A549 (cell line): Measurements from ENCODE around the gene MADCAM1. TPM values are rescaled to one million over a fixed set of nuclear protein-coding genes. Genes with fewer than 3 reads are reported as not detected.

Experiments
- ATAC-seq, 2 experiments: fragments of 200-7000 bp in 1 of 2; fragments of >200 bp in 1 of 2; cut with Nextera tagmentation in 1 of 2; cut with Tn5 transposase in 1 of 2; 3 replicates each; pipeline versions ENCODE4 v1.8.0 to v1.9.1; 2018 to 2020; ENCODE audit warnings: mild to moderate bottlenecking in 1 of 2, moderate library complexity in 1 of 2
- CTCF ChIA-PET: fragments of 300-600 bp; sonication (Branson Sonifier 250); formaldehyde crosslinking; extraction: SDS; loops from one replicate; lab custom pipeline; 2021; ENCODE audit warnings: antibody characterized with exemption, inconsistent platforms; lab: Yijun Ruan, JAX
- POLR2A ChIA-PET: fragments of 350-600 bp; formaldehyde crosslinking; extraction: SDS; loops from one replicate; lab custom pipeline; 2021; ENCODE audit warnings: antibody characterized with exemption, inconsistent platforms; lab: Yijun Ruan, JAX
- DNase-seq, 2 experiments: peaks; one replicate each; pipeline versions ENCODE4 v3.0.0 to v3.0.0-alpha.2; 2011 to 2016; ENCODE audit warnings: low read depth in 1 of 2, low spot score in 1 of 2
- FAIRE-seq: peaks from 2 replicates; lab custom pipeline; 2011; peaks lifted over from hg19 to GRCh38; lab: Jason Lieb, UNC
- H3K27ac ChIP-seq, 2 experiments: fragments of >200 bp; sonication (Bioruptor Twin); formaldehyde crosslinking; 3 replicates each; pipeline ENCODE4 v1.5.1; 2016 to 2017
- H3K4me1 ChIP-seq: fragments of >200 bp; sonication (Bioruptor Twin); formaldehyde crosslinking; 3 replicates; pipeline ENCODE4 v1.6.1; 2016
- H3K4me2 ChIP-seq: fragments of >200 bp; sonication (Bioruptor Twin); formaldehyde crosslinking; 3 replicates; pipeline ENCODE4 v1.6.1; 2016
- H3K4me3 ChIP-seq: fragments of >200 bp; sonication (Bioruptor Twin); formaldehyde crosslinking; 3 replicates; pipeline ENCODE4 v1.5.1; 2016
- H3K9me3 ChIP-seq: fragments of >200 bp; sonication (Bioruptor Twin); formaldehyde crosslinking; 3 replicates; pipeline ENCODE4 v1.6.1; 2016
- ATOH8 ChIP-seq: fragments of 250-450 bp; sonication (Bioruptor Pico); IDR thresholded peaks from 2 replicates; pipeline ENCODE4 v1.5.0; 2020; ENCODE audit warnings: low read depth, mild to moderate bottlenecking, moderate library complexity
- BHLHE40 ChIP-seq: IDR thresholded peaks from 2 replicates; pipeline ENCODE4 v1.6.1; 2012; ENCODE audit warnings: low read depth, low read length, inconsistent platforms
- CBX2 ChIP-seq: fragments of 200-600 bp; sonication (generic); IDR thresholded peaks from 2 replicates; pipeline ENCODE4 v1.6.1; 2016; ENCODE audit warnings: low read depth, mild to moderate bottlenecking, borderline replicate concordance
- CEBPB ChIP-seq, 2 experiments: fragments of >200 bp in 1 of 2; sonication (Bioruptor Twin) in 1 of 2; formaldehyde crosslinking in 1 of 2; IDR thresholded peaks; 2 replicates each; pipeline ENCODE4 v1.6.1; 2012 to 2016
- CHD2 ChIP-seq: fragments of 150-350 bp; IDR thresholded peaks from 2 replicates; pipeline ENCODE4 v1.6.1; 2014; ENCODE audit warnings: low read length; ENCODE audit not compliant: partially characterized antibody
- CHD4 ChIP-seq: fragments of 200-600 bp; sonication (generic); IDR thresholded peaks from 2 replicates; pipeline ENCODE4 v1.6.1; 2016; ENCODE audit warnings: antibody characterized with exemption, mild to moderate bottlenecking, borderline replicate concordance
- CTCF ChIP-seq: fragments of >200 bp; sonication (Bioruptor Twin); formaldehyde crosslinking; IDR thresholded peaks from 3 replicates; pipeline ENCODE4 v1.5.1; 2016
- EHMT2 ChIP-seq: fragments of 200-600 bp; sonication (generic); IDR thresholded peaks from 2 replicates; pipeline ENCODE4 v1.6.1; 2016; ENCODE audit warnings: antibody characterized with exemption, low read depth, mild to moderate bottlenecking, moderate library complexity
- EP300 ChIP-seq, 2 experiments: fragments of >200 bp; sonication (Bioruptor Twin); formaldehyde crosslinking; IDR thresholded peaks; 2 replicates in 1 of 2; 3 replicates in 1 of 2; pipeline ENCODE4 v1.6.1; 2016 to 2017
- ESRRA ChIP-seq: fragments of 150-350 bp; IDR thresholded peaks from 2 replicates; pipeline ENCODE4 v1.6.1; 2014; ENCODE audit warnings: mild to moderate bottlenecking, low read length, borderline replicate concordance
- GATA3 ChIP-seq: IDR thresholded peaks from 2 replicates; pipeline ENCODE4 v1.6.1; 2012; ENCODE audit warnings: borderline replicate concordance
- HEYL ChIP-seq: fragments of 250-450 bp; sonication (Bioruptor Pico); IDR thresholded peaks from 2 replicates; pipeline ENCODE4 v1.8.0; 2021; ENCODE audit warnings: mild to moderate bottlenecking, moderate library complexity
- HOXA7 ChIP-seq: fragments of 250-450 bp; sonication (Bioruptor Pico); IDR thresholded peaks from 2 replicates; pipeline ENCODE4 v1.5.0; 2020; ENCODE audit warnings: mild to moderate bottlenecking, moderate library complexity
- HOXB13 ChIP-seq: fragments of 250-450 bp; sonication (Bioruptor Pico); IDR thresholded peaks from 2 replicates; pipeline ENCODE4 v1.5.0; 2020; ENCODE audit warnings: low read depth, mild to moderate bottlenecking, moderate library complexity
- HOXB5 ChIP-seq: fragments of 250-450 bp; sonication (Bioruptor Pico); IDR thresholded peaks from 2 replicates; pipeline ENCODE4 v1.5.0; 2020; ENCODE audit warnings: mild to moderate bottlenecking, moderate library complexity
- JUN ChIP-seq, 2 experiments: fragments of >200 bp; sonication (Bioruptor Twin); formaldehyde crosslinking; IDR thresholded peaks; 2 replicates in 1 of 2; 3 replicates in 1 of 2; pipeline ENCODE4 v1.6.1; 2016 to 2017
- KDM5A ChIP-seq: fragments of 200-600 bp; sonication (generic); IDR thresholded peaks from 2 replicates; pipeline ENCODE4 v1.6.1; 2016; ENCODE audit warnings: antibody characterized with exemption, mild to moderate bottlenecking
- MAX ChIP-seq: IDR thresholded peaks from 2 replicates; pipeline ENCODE4 v1.6.1; 2012
- NPAS2 ChIP-seq: fragments of 250-450 bp; sonication (Bioruptor Pico); IDR thresholded peaks from 2 replicates; pipeline ENCODE4 v1.8.0; 2022; ENCODE audit warnings: mild to moderate bottlenecking, moderate library complexity, borderline replicate concordance
- POLR2AphosphoS2 ChIP-seq: conservative IDR thresholded peaks from 2 replicates; pipeline ENCODE4 v1.6.1; 2012; ENCODE audit warnings: low read length, improper control_type of control experiment, inconsistent platforms
- RCOR1 ChIP-seq: fragments of 150-350 bp; IDR thresholded peaks from 2 replicates; pipeline ENCODE4 v1.6.1; 2014; ENCODE audit warnings: antibody characterized with exemption, low read length, low read depth
- REST ChIP-seq: fragments of 200-600 bp; sonication (generic); IDR thresholded peaks from 2 replicates; pipeline ENCODE4 v1.6.1; 2016; ENCODE audit warnings: antibody characterized with exemption, mild to moderate bottlenecking, moderate library complexity
- RNF2 ChIP-seq: fragments of 200-600 bp; sonication (generic); IDR thresholded peaks from 2 replicates; pipeline ENCODE4 v1.6.1; 2016; ENCODE audit warnings: low read depth, mild to moderate bottlenecking, antibody characterized with exemption, moderate library complexity, borderline replicate concordance
- SREBF2 ChIP-seq: fragments of 450-650 bp; IDR thresholded peaks from 2 replicates; pipeline ENCODE4 v1.6.1; 2014; ENCODE audit warnings: mild to moderate bottlenecking, moderate library complexity
- TFCP2L1 ChIP-seq: fragments of 250-450 bp; sonication (Bioruptor Pico); IDR thresholded peaks from 2 replicates; pipeline ENCODE4 v1.5.0; 2021; ENCODE audit warnings: mild to moderate bottlenecking
- WGBS: methylation state at CpG from one replicate; pipeline ENCODE4 v1.1.6; 2017; ENCODE audit errors: missing lambda C conversion rate; 5-methylcytosine and 5-hydroxymethylcytosine counted together
- polyA plus RNA-seq, 4 experiments: library from polyadenylated mRNA; depleted of rRNA in 3 of 4; stranded (reverse); fragments of >200 nt; fragmentation: RNase III in 1 of 4; extraction: RNeasy Plus Mini Kit Qiagen cat#74134 plus additional on column Dnase treatment in 1 of 4; gene quantifications; 2 replicates in 3 of 4; 3 replicates in 1 of 4; pipeline ENCODE4 v1.2.3, GENCODE V29; 2011 to 2017

Gene MADCAM1
- polyA plus RNA-seq, 2 of the 4 experiments (the other 2 are of a cell fraction): 0.06 to 0.25 TPM

- ChIA-PET POLR2A (no interaction called here), CTCF (no interaction called here)
- Histone ChIP-seq H3K4me1 (no peaks in the 10 kb centered on the region), H3K4me2 (no peak overlapping the region), H3K4me3 (no peak overlapping the region), H3K9me3 (no peaks in the 10 kb centered on the region), H3K27ac (no peak overlapping the region)
- no peak for DNase-seq
- ATAC-seq: peak in 1 of 2 experiments; percentile 10; a peak in 1 of 6 replicates
- FAIRE-seq: no peak
- WGBS: 52% methylated on average over 10 of the region's 11 CpGs
- TF ChIP-seq HOXA7 (CRISPR knock-in tag) (no peak), REST (no peak), SREBF2 (no peak), HEYL (CRISPR knock-in tag) (no peak), CEBPB (IDR thresholded peaks at IDR 0.05) (no peak), GATA3 (no peak), EP300 (IDR thresholded peaks at IDR 0.05) (no peak), CHD2 (no peak)
Observed at GRCh38 chr19:467554-467953, 28.7 kb upstream of the MADCAM1 start.

- H3K27ac ChIP-seq: no peak overlapping the region
- ATAC-seq: no peak
- no peak for DNase-seq
- no peak for FAIRE-seq
- no peaks in the 10 kb centered on the region for H3K9me3 ChIP-seq
- POLR2A ChIA-PET: no interaction called here
- WGBS: 30% methylated on average over 13 of the region's 27 CpGs
- H3K4me2 ChIP-seq: no peak overlapping the region
- TF ChIP-seq CHD4 (no peak), EHMT2 (no peak)
- H3K4me1 ChIP-seq: no peaks in the 10 kb centered on the region
- no peak overlapping the region for H3K4me3 ChIP-seq
- CTCF ChIA-PET: no interaction called here
Observed at GRCh38 chr19:468587-469256, 27.6 kb upstream of the MADCAM1 start.

GRCh38 chr19:469833-470232, 26.5 kb upstream of the MADCAM1 start:
- POLR2A ChIA-PET: interaction anchor here (0.7 kb wide), 1 partner anchor 62 kb away, joined by 7 read pairs; no protein-coding TSS in a partner anchor
- CTCF ChIA-PET: no interaction called here
- no peak overlapping the region for H3K4me3 ChIP-seq
- no peaks in the 10 kb centered on the region for H3K4me1 ChIP-seq
- ATAC-seq: no peak
- no peak for TF ChIP-seq HOXB5 (CRISPR knock-in tag)
- no peak for TF ChIP-seq BHLHE40
- TF ChIP-seq KDM5A: no peak
- TF ChIP-seq POLR2AphosphoS2: no peak
- TF ChIP-seq HOXB13: no peak
- no peak for TF ChIP-seq RNF2
- TF ChIP-seq CTCF: no peak
- TF ChIP-seq ESRRA: no peak
- no peak for TF ChIP-seq CHD4
- TF ChIP-seq JUN (IDR thresholded peaks at IDR 0.05): no peak
- no peak for TF ChIP-seq CBX2
- no peak for TF ChIP-seq NPAS2 (CRISPR knock-in tag)
- no peak for TF ChIP-seq ATOH8 (CRISPR knock-in tag)
- TF ChIP-seq EHMT2: no peak
- TF ChIP-seq RCOR1: no peak
- TF ChIP-seq MAX: no peak
- no peak for TF ChIP-seq TFCP2L1 (CRISPR knock-in tag)
- no peak for TF ChIP-seq HOXA7 (CRISPR knock-in tag)
- no peak for FAIRE-seq
- no peak for DNase-seq
- no peak overlapping the region for H3K27ac ChIP-seq
- no peaks in the 10 kb centered on the region for H3K9me3 ChIP-seq
- WGBS: 59% methylated on average over 7 of the region's 7 CpGs
- H3K4me2 ChIP-seq: no peak overlapping the region
